Measurements from ENCODE around the gene KRTAP10-5. TPM values are rescaled to one million over a fixed set of nuclear protein-coding genes. Genes with fewer than 3 reads are reported as not detected.

KRTAP10-5 gene
- total RNA-seq, 1 donor from 2014 or later, result not detected

DNA sequence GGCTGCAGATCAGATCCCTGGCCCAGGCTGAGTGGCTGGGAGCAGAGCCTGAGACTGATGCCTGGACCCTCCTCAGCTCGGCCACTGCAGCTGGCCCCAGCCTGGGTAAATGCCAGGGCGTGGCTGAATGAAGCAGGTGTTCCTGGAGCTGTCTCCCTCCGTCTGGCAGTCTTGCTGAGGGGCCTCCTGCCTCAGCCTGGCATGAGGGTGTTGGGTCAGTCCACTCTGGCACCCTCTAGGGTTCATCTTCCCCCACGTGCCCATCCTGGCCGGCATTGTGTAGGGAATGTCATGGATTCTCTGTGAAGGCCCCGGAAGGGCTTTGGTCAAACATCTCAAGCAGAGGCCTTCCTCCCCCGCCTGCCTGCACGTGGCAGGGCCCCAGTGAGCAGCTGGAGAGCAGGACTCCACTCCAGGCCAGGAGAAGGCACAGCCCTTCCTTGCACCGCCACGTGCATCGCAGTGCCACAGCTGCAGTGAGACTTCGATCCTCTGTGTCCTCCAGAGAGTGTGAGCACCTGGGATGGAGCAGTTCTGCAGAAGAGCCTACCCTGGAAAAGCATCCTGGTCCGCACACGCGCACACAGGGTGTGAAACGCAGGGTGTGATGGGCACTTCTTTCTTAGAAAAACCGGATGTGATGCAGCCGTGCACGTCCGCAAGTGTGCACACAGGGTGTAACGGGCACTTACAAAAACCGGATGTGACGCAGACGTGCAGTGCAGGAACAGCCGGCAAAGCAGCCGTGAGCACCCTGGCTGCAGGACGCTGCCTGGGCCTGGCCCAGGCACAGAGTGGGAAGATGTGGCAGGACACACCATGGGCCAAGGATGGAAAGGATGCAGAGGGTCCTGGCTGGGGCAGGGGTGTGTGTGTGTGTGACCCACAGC, 11.5 kb downstream of the KRTAP10-5 start:
- H3K36me3 ChIP-seq (ENCODE audit: insufficient read depth, low read length), result no peaks in the 10 kb centered on the region
- Mint-ChIP-seq H3K9me3 (ENCODE audit: unreplicated experiment) (peaks cover 17% of the 10 kb centered on the region), H3K4me1 (ENCODE audit: low read depth, unreplicated experiment) (peaks cover 4% of the 10 kb centered on the region), H3K36me3 (ENCODE audit: low read depth, unreplicated experiment) (peaks cover 6% of the 10 kb centered on the region), H3K27me3 (ENCODE audit: low read depth, unreplicated experiment) (peaks cover 10% of the 10 kb centered on the region), H3K4me3 (ENCODE audit: unreplicated experiment) (no peak overlapping the region), H3K27ac (ENCODE audit: unreplicated experiment) (no peak overlapping the region)
- H4K20me1 ChIP-seq (ENCODE audit: insufficient read depth, low read length), result no peaks in the 10 kb centered on the region
- H3K4me2 ChIP-seq (ENCODE audit: low read length), result no peak overlapping the region
- DNase-seq (ENCODE audit: low read depth) (no peak), FAIRE-seq (no peak)
- H3K4me1 ChIP-seq (ENCODE audit: insufficient read depth, low read length), result no peaks in the 10 kb centered on the region
- H2AFZ ChIP-seq (ENCODE audit: low read depth, low read length), result no peak overlapping the region
- no peaks in the 10 kb centered on the region for H3K27me3 ChIP-seq (ENCODE audit: insufficient read depth, low read length)
- H3K9me3 ChIP-seq (ENCODE audit: insufficient read depth, low read depth, low read length), result peaks cover 11% of the 10 kb centered on the region
- no peaks in the 10 kb centered on the region for H3K79me2 ChIP-seq (ENCODE audit: insufficient read depth, low read length)
- H3K27ac ChIP-seq (ENCODE audit: low read depth, low read length), result no peak overlapping the region
- no peak for TF ChIP-seq EZH2 (IDR thresholded peaks at IDR 0.05; ENCODE audit: insufficient read depth, low read length)
- TF ChIP-seq, protein P1, sequence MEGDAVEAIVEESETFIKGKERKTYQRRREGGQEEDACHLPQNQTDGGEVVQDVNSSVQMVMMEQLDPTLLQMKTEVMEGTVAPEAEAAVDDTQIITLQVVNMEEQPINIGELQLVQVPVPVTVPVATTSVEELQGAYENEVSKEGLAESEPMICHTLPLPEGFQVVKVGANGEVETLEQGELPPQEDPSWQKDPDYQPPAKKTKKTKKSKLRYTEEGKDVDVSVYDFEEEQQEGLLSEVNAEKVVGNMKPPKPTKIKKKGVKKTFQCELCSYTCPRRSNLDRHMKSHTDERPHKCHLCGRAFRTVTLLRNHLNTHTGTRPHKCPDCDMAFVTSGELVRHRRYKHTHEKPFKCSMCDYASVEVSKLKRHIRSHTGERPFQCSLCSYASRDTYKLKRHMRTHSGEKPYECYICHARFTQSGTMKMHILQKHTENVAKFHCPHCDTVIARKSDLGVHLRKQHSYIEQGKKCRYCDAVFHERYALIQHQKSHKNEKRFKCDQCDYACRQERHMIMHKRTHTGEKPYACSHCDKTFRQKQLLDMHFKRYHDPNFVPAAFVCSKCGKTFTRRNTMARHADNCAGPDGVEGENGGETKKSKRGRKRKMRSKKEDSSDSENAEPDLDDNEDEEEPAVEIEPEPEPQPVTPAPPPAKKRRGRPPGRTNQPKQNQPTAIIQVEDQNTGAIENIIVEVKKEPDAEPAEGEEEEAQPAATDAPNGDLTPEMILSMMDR (IDR thresholded peaks at IDR 0.05; ENCODE audit: insufficient read depth, low read depth, low read length), result no peak
- no peak overlapping the region for H3K4me3 ChIP-seq (ENCODE audit: insufficient read depth, low read depth, low read length)
- no peak overlapping the region for H3K9ac ChIP-seq (ENCODE audit: low read length)

- no peak overlapping the region for H3K4me3 Mint-ChIP-seq (ENCODE audit: unreplicated experiment)
- Histone ChIP-seq H3K4me3 (ENCODE audit: insufficient read depth, low read depth, low read length) (no peak overlapping the region), H2AFZ (ENCODE audit: low read depth, low read length) (no peak overlapping the region), H3K9ac (ENCODE audit: low read length) (no peak overlapping the region), H3K4me1 (ENCODE audit: insufficient read depth, low read length) (no peaks in the 10 kb centered on the region), H3K27ac (ENCODE audit: low read depth, low read length) (no peak overlapping the region), H3K79me2 (ENCODE audit: insufficient read depth, low read length) (no peaks in the 10 kb centered on the region), H4K20me1 (ENCODE audit: insufficient read depth, low read length) (no peaks in the 10 kb centered on the region), H3K27me3 (ENCODE audit: insufficient read depth, low read length) (no peaks in the 10 kb centered on the region), H3K9me3 (ENCODE audit: insufficient read depth, low read depth, low read length) (peaks cover 11% of the 10 kb centered on the region), H3K4me2 (ENCODE audit: low read length) (no peak overlapping the region), H3K36me3 (ENCODE audit: insufficient read depth, low read length) (no peaks in the 10 kb centered on the region)
- FAIRE-seq, result no peak
- DNase-seq (ENCODE audit: low read depth), result no peak
- H3K27ac Mint-ChIP-seq (ENCODE audit: unreplicated experiment), result no peak overlapping the region
- TF ChIP-seq EZH2 (IDR thresholded peaks at IDR 0.05; ENCODE audit: insufficient read depth, low read length), result no peak
- H3K27me3 Mint-ChIP-seq (ENCODE audit: low read depth, unreplicated experiment), result peaks cover 10% of the 10 kb centered on the region
- H3K4me1 Mint-ChIP-seq (ENCODE audit: low read depth, unreplicated experiment), result peaks cover 3% of the 10 kb centered on the region
- peaks cover 17% of the 10 kb centered on the region for H3K9me3 Mint-ChIP-seq (ENCODE audit: unreplicated experiment)
- H3K36me3 Mint-ChIP-seq (ENCODE audit: low read depth, unreplicated experiment), result peaks cover 6% of the 10 kb centered on the region
These were observed 12.1 kb downstream of the KRTAP10-5 start for GRCh38 chr21:44568261-44568660.

GRCh38 chr21:44567481-44568171, 12.8 kb downstream of the KRTAP10-5 start:
- H2AFZ ChIP-seq (ENCODE audit: low read depth, low read length), result no peak overlapping the region
- no peaks in the 10 kb centered on the region for H3K79me2 ChIP-seq (ENCODE audit: insufficient read depth, low read length)
- Mint-ChIP-seq H3K27me3 (ENCODE audit: low read depth, unreplicated experiment) (peaks cover 10% of the 10 kb centered on the region), H3K4me1 (ENCODE audit: low read depth, unreplicated experiment) (no peaks in the 10 kb centered on the region), H3K9me3 (ENCODE audit: unreplicated experiment) (peaks cover 17% of the 10 kb centered on the region), H3K4me3 (ENCODE audit: unreplicated experiment) (no peak overlapping the region), H3K27ac (ENCODE audit: unreplicated experiment) (no peak overlapping the region), H3K36me3 (ENCODE audit: low read depth, unreplicated experiment) (peaks cover 4% of the 10 kb centered on the region)
- H3K36me3 ChIP-seq (ENCODE audit: insufficient read depth, low read length), result no peaks in the 10 kb centered on the region
- peaks cover 11% of the 10 kb centered on the region for H3K9me3 ChIP-seq (ENCODE audit: insufficient read depth, low read depth, low read length)
- no peak overlapping the region for H3K4me3 ChIP-seq (ENCODE audit: insufficient read depth, low read depth, low read length)
- no peak overlapping the region for H3K27ac ChIP-seq (ENCODE audit: low read depth, low read length)
- H3K9ac ChIP-seq (ENCODE audit: low read length), result no peak overlapping the region
- no peak overlapping the region for H3K4me2 ChIP-seq (ENCODE audit: low read length)
- no peak for FAIRE-seq
- no peaks in the 10 kb centered on the region for H4K20me1 ChIP-seq (ENCODE audit: insufficient read depth, low read length)
- no peaks in the 10 kb centered on the region for H3K27me3 ChIP-seq (ENCODE audit: insufficient read depth, low read length)
- TF ChIP-seq, protein P1 (IDR thresholded peaks at IDR 0.05; ENCODE audit: insufficient read depth, low read depth, low read length), result no peak
- no peak for TF ChIP-seq EZH2 (IDR thresholded peaks at IDR 0.05; ENCODE audit: insufficient read depth, low read length)
- no peak for DNase-seq (ENCODE audit: low read depth)
- H3K4me1 ChIP-seq (ENCODE audit: insufficient read depth, low read length), result no peaks in the 10 kb centered on the region
